Lung (tissue), 12 donors: ENCODE measurements around the gene HOXA9. TPM values are rescaled to one million over a fixed set of nuclear protein-coding genes. Genes with fewer than 3 reads are reported as not detected.

Experiments
- ATAC-seq: fragments of 200-7000 bp; cut with Tn5 transposase; one replicate; pipeline ENCODE4 v1.9.1; 2020; ENCODE audit warnings: moderate number of reproducible peaks; ENCODE audit not compliant: insufficient read depth, low FRiP score
- DNase-seq, 3 donors: peaks; one replicate each; pipeline ENCODE4 v3.0.0-alpha.2; 2013 to 2017
- H3K27ac ChIP-seq, 2 donors: one replicate each; pipeline ENCODE4 v1.5.1; 2013; ENCODE audit warnings: mild to moderate bottlenecking in 2 of 2, moderate library complexity in 2 of 2, control low read depth in 1 of 2, inconsistent platforms in 1 of 2, low read depth in 1 of 2, low read length in 1 of 2
- H3K27me3 ChIP-seq, 3 donors: one replicate each; pipeline ENCODE4 v1.5.1; 2013; ENCODE audit warnings: low read length in 2 of 3; ENCODE audit not compliant: control insufficient read depth in 3 of 3, insufficient read depth in 3 of 3
- H3K36me3 ChIP-seq, 4 donors: one replicate each; pipeline ENCODE4 v1.5.1; 2013; ENCODE audit warnings: low read length in 4 of 4, mild to moderate bottlenecking in 1 of 4, moderate library complexity in 1 of 4; ENCODE audit not compliant: control insufficient read depth in 4 of 4, insufficient read depth in 4 of 4
- H3K4me1 ChIP-seq, 5 donors: one replicate each; pipeline ENCODE4 v1.5.1; 2013; ENCODE audit warnings: low read length in 5 of 5, mild to moderate bottlenecking in 2 of 5, moderate library complexity in 1 of 5; ENCODE audit not compliant: control insufficient read depth in 5 of 5, insufficient read depth in 5 of 5
- H3K4me3 ChIP-seq: one replicate; pipeline ENCODE4 v1.5.1; 2013; ENCODE audit warnings: mild to moderate bottlenecking, control low read depth, moderate library complexity
- H3K9ac ChIP-seq, 2 donors: one replicate each; pipeline ENCODE4 v1.5.1; 2013; ENCODE audit warnings: low read length in 2 of 2, control low read depth in 1 of 2; ENCODE audit not compliant: insufficient read depth in 1 of 2
- H3K9me3 ChIP-seq, 4 donors: one replicate each; pipeline ENCODE4 v1.5.1; 2013; ENCODE audit warnings: low read length in 3 of 4, mild to moderate bottlenecking in 1 of 4, moderate library complexity in 1 of 4; ENCODE audit not compliant: control insufficient read depth in 4 of 4, insufficient read depth in 3 of 4
- WGBS, 2 donors: extraction: QIAGEN DNeasy Blood & Tissue Kit; methylation state at CpG; one replicate each; pipeline ENCODE4 v1.1.7; 2013; 5-methylcytosine and 5-hydroxymethylcytosine counted together
- polyA plus RNA-seq, 2 donors: library from polyadenylated mRNA; stranded (reverse); fragments of 200-250 nt; gene quantifications; one replicate each; pipeline ENCODE4 v1.2.1, GENCODE V29; 2013
- total RNA-seq, 2 donors: library from RNA; depleted of rRNA in 1 of 2; stranded (reverse); fragments of >200 nt in 1 of 2; gene quantifications; one replicate each; pipeline ENCODE4 v1.2.1, GENCODE V29; 2014 to 2021
- TF ChIP-seq, protein P1 (sequence below): IDR thresholded peaks from 2 replicates; pipeline ENCODE4 v1.5.1; 2012; ENCODE audit warnings: mild to moderate bottlenecking; ENCODE audit errors: control extremely low read depth, extremely low read depth
- donor health status: control.
- donor health status: control.
- donor health status: Bipolar disorder and iron deficiency.
- donor health status: healthy.
- donor health status: DM: yes; HTN: yes; CAD: no.

Gene HOXA9
- total and polyA plus RNA-seq, 4 donors = 0.11 to 0.85 (median 0.43) TPM

DNA sequence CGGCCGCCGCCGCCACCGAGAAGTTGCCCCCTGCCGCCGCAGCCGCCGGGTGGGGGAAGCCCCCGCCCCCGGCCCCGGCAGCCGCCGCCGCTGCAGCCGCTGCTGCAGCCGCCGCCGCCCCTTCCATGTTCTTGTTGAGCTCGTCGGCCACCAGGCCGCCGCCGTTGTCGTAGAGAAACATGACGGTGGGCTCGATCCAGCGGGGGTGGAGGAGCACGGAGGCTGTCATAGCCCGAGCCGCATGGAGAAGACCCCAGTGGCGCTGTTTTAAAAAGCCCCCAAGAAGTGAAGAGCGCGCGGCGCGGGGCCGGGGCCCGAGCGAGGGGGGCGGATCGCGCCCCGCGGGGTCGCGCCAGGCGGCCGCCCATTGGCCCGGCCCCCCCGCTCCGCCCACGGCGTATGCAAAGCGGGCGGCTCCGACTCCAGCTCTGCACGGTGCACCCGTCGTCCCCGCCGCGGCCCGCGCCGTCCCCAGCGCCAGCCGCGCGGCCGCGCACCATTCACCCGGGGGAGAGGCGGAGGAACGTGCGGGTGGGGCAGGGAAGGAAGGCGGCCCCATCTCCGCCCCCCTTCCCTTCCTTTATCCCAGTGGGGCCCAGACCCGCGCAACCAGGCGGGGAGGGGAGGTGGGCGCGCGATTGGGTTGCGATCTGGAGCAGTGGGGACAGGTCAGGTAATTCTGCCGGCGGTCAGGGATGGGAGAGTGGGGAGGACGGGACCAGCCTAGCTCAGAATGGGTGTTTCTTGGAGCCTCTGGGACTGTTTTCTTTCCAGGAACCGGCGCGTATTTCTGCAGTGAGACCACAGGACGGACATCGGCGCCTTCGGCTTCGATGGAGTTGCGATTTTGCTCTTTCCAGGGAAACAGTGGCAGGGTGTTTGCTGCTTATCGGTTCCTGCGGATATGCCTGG is 34.8 kb upstream of the HOXA9 start, which contains the start of gene HOXA13:
Gene HOXA13 (minus strand): TSS at position 243 of the 912 bp plus-strand sequence. CDS start 14 bp downstream, at position 229.
- no peak within 1 kb of the TSS for H3K4me3 ChIP-seq
- ATAC-seq (no peak), DNase-seq (peak in 1 of 3 donors; percentile 24)
- H3K27me3 ChIP-seq = peaks cover 0 to 90% (median 90%) of the 10 kb centered on the region in 3 donors
- H3K9ac ChIP-seq = no peak within 1 kb of the TSS
- WGBS, 2 donors = 1 to 3% methylated on average over 38 to 99 of the region's 99 CpGs
- H3K27ac ChIP-seq = no peak within 1 kb of the TSS
- H3K4me1 ChIP-seq = peaks cover 0 to 29% (median 5%) of the 10 kb centered on the region in 5 donors
- H3K9me3 ChIP-seq = peaks cover 0 to 12% (median 0%) of the 10 kb centered on the region in 4 donors
- TF ChIP-seq, protein P1, sequence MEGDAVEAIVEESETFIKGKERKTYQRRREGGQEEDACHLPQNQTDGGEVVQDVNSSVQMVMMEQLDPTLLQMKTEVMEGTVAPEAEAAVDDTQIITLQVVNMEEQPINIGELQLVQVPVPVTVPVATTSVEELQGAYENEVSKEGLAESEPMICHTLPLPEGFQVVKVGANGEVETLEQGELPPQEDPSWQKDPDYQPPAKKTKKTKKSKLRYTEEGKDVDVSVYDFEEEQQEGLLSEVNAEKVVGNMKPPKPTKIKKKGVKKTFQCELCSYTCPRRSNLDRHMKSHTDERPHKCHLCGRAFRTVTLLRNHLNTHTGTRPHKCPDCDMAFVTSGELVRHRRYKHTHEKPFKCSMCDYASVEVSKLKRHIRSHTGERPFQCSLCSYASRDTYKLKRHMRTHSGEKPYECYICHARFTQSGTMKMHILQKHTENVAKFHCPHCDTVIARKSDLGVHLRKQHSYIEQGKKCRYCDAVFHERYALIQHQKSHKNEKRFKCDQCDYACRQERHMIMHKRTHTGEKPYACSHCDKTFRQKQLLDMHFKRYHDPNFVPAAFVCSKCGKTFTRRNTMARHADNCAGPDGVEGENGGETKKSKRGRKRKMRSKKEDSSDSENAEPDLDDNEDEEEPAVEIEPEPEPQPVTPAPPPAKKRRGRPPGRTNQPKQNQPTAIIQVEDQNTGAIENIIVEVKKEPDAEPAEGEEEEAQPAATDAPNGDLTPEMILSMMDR = no peak
- no peaks in the 10 kb centered on the region for H3K36me3 ChIP-seq

- Histone ChIP-seq H3K27me3 (peaks cover 0 to 90% (median 90%) of the 10 kb centered on the region in 3 donors), H3K27ac (no peak overlapping the region), H3K36me3 (no peaks in the 10 kb centered on the region), H3K9ac (no peak overlapping the region), H3K4me1 (peaks cover 0 to 27% (median 5%) of the 10 kb centered on the region in 5 donors), H3K9me3 (peaks cover 0 to 12% (median 0%) of the 10 kb centered on the region in 4 donors), H3K4me3 (no peak overlapping the region)
- ATAC-seq = no peak
- 4% methylated on average over 53 to 93 of the region's 93 CpGs for WGBS, 2 donors
- DNase-seq = peak in 1 of 3 donors; percentile 24
- TF ChIP-seq, protein P1 = no peak
These were observed 33.8 kb upstream of the HOXA9 start for GRCh38 chr7:27198871-27199801.

DNA sequence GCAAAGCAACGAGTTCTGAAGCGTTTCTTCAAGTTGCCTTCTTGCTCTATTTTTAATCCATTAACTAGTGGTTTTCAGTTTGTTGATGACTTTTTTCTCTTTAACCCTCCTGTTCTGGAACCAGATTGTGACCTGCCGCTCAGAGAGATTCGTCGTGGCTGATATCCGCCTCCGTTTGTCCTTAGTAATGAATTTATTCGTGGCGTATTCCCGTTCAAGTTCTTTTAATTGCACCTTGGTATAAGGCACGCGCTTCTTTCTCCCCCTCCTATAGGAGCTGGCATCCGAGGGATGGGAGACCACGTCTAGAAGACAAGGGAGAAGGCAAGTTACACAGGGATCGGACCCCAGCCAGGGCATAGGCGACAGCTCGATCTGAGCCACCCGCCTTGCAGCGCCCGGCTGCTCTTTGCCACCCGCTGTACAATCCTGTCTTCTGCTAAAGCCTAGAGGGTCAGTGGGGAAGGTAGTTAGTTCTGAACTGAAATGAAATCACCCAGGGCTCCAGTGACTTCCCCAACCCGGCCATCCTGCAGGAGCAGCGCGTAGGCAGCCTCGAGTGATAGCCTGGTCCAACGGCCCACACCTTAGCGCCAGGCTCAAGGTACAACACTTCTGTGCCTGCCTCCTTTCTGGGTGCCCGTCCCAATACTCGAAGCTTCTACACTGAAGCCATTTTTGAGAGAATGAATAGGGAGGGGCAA is 33.0 kb upstream of the HOXA9 start:
- TF ChIP-seq, protein P1 = no peak
- peak in 1 of 3 donors; percentile 42 for DNase-seq
- Histone ChIP-seq H3K4me1 (peaks cover 0 to 27% (median 5%) of the 10 kb centered on the region in 5 donors), H3K9me3 (peaks cover 0 to 12% (median 0%) of the 10 kb centered on the region in 4 donors), H3K4me3 (no peak overlapping the region), H3K36me3 (no peaks in the 10 kb centered on the region), H3K27ac (no peak overlapping the region), H3K27me3 (peaks cover 0 to 90% (median 90%) of the 10 kb centered on the region in 3 donors), H3K9ac (no peak overlapping the region)
- no peak for ATAC-seq
- WGBS, 2 donors = 8 to 12% methylated on average over 29 of the region's 29 CpGs
